ENCODE data around the gene ZYX.
A peak's percentile ranks its signal among the peaks of the same experiment; 100 is the strongest.

Gene ZYX

DNA sequence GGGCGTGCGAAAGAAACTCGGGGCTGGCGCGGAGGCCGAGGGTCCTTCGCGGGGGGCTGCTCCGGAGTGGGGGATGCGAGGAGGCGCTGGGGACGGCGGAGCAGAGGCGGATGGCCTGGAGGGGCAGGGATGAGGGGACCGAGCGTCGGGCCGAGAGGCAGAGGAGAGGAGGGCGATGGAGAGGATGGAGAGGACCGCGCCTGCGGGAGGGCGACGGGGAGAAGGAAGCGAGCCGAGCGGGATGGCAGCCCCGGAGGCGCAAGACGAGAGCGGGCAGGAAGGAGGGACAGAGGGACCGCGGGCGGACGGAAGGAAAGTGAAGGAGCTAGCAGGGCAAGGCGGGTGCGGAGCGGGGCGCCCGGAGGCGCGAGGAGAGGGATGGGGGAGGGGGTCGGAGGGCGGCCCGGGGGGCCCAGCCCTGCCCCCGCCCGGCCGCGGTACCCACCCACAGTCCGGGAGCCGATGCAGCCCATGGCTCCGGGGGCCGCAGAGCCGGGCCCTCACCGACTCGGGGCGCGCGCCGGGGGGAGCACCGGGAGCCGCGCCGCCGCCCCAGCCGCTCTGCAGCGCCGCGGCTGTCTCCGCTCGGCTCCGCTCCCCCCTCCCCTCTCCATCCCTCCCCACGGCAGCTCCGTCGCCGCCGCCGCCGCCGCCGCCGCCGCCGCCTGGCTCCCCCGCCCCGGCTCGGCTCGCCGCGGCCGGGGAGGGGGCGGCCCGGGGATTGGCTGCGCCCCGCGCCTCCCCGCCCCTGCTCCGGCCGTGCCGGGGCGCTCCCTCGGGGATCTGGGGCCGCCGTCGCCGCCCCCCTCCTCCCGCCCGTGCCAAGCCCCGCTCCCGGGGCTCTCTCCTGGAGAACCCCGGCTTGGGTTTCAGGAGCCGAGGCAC lies 18.8 kb upstream of the ZYX start, which contains the start of gene FAM131B:
Gene FAM131B (minus strand): TSS at position 583 of the 885 bp plus-strand sequence. CDS start 110 bp downstream, at position 473.
- H3K27ac ChIP-seq (ENCODE audit: low read depth, low read length) = no peak within 1 kb of the TSS
- H3K9ac ChIP-seq (ENCODE audit: low read length) = peak within 1 kb of the TSS; percentile 58
- peaks cover 54% of the 10 kb centered on the region for H3K27me3 ChIP-seq (ENCODE audit: control insufficient read depth, insufficient read depth, low read length)
- H3K9me3 ChIP-seq (ENCODE audit: control insufficient read depth, insufficient read depth, low read depth, low read length) = no peaks in the 10 kb centered on the region
- peaks cover 9% of the 10 kb centered on the region; the same call in 1 of the 2 replicates for H3K36me3 ChIP-seq (ENCODE audit: control insufficient read depth, insufficient read depth, low read length)
- peaks cover 17% of the 10 kb centered on the region for H3K4me1 ChIP-seq (ENCODE audit: control insufficient read depth, insufficient read depth, low read length)
- H3K4me3 ChIP-seq (ENCODE audit: low read depth, low read length) = peak within 1 kb of the TSS; percentile 98

DNA sequence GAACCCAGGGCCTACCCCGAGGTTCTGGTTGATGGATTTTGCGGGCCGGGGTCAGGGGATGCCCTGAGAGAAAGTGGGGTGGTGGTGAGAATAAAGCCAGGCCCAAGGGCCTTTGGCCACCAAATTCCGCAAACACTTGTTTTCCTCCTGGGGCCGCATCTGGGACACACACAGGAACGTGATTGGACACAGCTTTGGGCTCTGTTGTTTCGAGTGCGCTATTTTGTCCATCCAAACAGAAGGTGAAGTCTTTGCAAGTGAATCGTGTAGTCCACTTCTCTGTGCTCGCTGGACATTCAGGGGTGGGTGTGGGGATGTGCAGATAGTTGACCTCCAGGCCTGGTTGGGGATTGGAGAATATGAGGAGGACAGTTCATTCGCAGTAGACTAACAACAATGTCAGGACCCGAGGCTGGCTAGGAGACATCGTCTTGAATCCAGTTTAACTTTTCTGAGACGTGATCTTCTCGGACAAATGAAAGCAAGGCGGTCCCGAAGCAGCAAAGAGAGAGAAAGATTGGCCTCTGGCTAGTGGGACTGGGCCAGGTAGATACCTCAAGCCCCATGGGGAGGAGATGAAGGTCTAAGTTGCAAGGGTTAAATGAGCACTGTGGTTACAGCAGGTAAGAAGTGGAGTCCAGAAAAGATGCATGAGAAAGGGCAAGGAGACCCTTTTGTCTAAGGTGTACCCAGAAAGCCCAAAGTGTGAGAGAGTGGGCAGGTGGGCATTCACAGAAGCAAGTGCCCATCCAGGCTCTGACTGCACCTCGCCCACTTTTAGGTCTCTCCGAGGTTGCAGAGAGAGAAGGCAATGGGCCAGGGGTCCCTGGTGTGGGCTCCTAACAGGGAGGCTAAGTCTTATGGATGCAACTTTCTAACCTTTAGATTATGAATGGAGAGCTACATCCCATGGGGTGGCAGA lies 17.9 kb upstream of the ZYX start:
- Histone ChIP-seq H3K4me3 (ENCODE audit: low read depth, low read length) (peak overlapping the region; percentile 64), H3K36me3 (ENCODE audit: control insufficient read depth, insufficient read depth, low read length) (peaks cover 9% of the 10 kb centered on the region; the same call in 1 of the 2 replicates), H3K9me3 (ENCODE audit: control insufficient read depth, insufficient read depth, low read depth, low read length) (no peaks in the 10 kb centered on the region), H3K9ac (ENCODE audit: low read length) (no peak overlapping the region), H3K27ac (ENCODE audit: low read depth, low read length) (no peak overlapping the region), H3K4me1 (ENCODE audit: control insufficient read depth, insufficient read depth, low read length) (peaks cover 19% of the 10 kb centered on the region), H3K27me3 (ENCODE audit: control insufficient read depth, insufficient read depth, low read length) (peaks cover 54% of the 10 kb centered on the region)

- H3K9me3 ChIP-seq (ENCODE audit: control insufficient read depth, insufficient read depth, low read depth, low read length) = no peaks in the 10 kb centered on the region
- no peak overlapping the region for H3K4me3 ChIP-seq (ENCODE audit: low read depth, low read length)
- H3K36me3 ChIP-seq (ENCODE audit: control insufficient read depth, insufficient read depth, low read length) = no peaks in the 10 kb centered on the region
- H3K27ac ChIP-seq (ENCODE audit: low read depth, low read length) = no peak overlapping the region
- H3K9ac ChIP-seq (ENCODE audit: low read length) = no peak overlapping the region
- peaks cover 39% of the 10 kb centered on the region for H3K4me1 ChIP-seq (ENCODE audit: control insufficient read depth, insufficient read depth, low read length)
- H3K27me3 ChIP-seq (ENCODE audit: control insufficient read depth, insufficient read depth, low read length) = peaks cover 26% of the 10 kb centered on the region
Observed at GRCh38 chr7:143367972-143368371, 13.2 kb upstream of the ZYX start.

- no peak overlapping the region for H3K27ac ChIP-seq (ENCODE audit: low read depth, low read length)
- H3K27me3 ChIP-seq (ENCODE audit: control insufficient read depth, insufficient read depth, low read length) = peaks cover 22% of the 10 kb centered on the region
- H3K9ac ChIP-seq (ENCODE audit: low read length) = no peak overlapping the region
- no peak overlapping the region for H3K4me3 ChIP-seq (ENCODE audit: low read depth, low read length)
- H3K4me1 ChIP-seq (ENCODE audit: control insufficient read depth, insufficient read depth, low read length) = peaks cover 37% of the 10 kb centered on the region
- no peaks in the 10 kb centered on the region for H3K36me3 ChIP-seq (ENCODE audit: control insufficient read depth, insufficient read depth, low read length)
- H3K9me3 ChIP-seq (ENCODE audit: control insufficient read depth, insufficient read depth, low read depth, low read length) = no peaks in the 10 kb centered on the region
Observed at GRCh38 chr7:143368387-143368786, 12.8 kb upstream of the ZYX start.

DNA sequence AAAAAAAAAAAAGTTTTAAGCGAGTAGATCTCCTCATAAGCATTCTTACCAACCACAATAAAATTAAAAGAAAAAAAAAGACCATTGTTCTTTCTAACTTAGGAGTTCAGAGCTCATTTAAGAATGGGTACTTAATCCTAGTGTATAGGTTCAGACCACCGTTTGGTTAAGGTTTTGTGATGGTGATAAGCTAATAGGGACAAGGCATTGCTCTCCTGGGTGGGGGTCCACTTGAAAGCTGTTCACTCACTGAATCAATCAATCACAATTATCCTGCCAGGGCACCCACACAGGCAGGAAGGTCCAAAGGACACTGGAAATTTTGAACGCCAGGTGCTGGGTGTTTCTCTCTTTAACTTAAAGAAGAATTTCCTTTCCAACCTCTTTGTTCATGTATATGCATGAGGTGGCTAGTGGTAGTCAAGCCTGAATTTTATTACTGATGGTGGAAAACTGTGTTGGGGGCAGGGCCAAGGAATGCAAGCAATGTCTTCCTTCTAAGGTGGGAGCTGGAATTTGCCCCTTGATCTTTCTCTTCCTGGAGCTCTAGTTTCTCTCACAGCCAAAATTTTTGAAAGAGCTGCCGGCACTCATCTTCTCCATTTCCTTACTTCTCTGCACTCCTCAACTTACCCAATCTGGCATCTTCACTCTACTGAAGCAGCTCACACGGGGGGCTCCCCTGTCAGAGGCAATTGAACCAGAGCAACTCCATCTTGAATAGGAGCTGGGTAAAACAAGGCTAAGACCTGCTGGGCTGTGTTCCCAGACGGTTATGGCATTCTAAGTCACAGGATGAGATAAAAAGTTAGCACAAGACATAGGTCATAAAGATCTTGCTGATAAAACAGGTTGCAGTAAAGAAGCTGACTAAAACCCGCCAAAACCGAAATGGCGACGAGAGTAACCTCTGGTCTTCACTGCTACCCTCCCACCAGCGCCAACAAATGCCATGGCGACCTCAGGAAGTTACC lies 11.2 kb upstream of the ZYX start:
- peak overlapping the region; percentile 6; the same call in 1 of the 2 replicates for H3K27ac ChIP-seq (ENCODE audit: low read depth, low read length)
- H3K4me1 ChIP-seq (ENCODE audit: control insufficient read depth, insufficient read depth, low read length) = peaks cover 47% of the 10 kb centered on the region
- H3K9me3 ChIP-seq (ENCODE audit: control insufficient read depth, insufficient read depth, low read depth, low read length) = no peaks in the 10 kb centered on the region
- peak overlapping the region; percentile 35 for H3K9ac ChIP-seq (ENCODE audit: low read length)
- H3K36me3 ChIP-seq (ENCODE audit: control insufficient read depth, insufficient read depth, low read length) = no peaks in the 10 kb centered on the region
- H3K27me3 ChIP-seq (ENCODE audit: control insufficient read depth, insufficient read depth, low read length) = peaks cover 7% of the 10 kb centered on the region; the same call in 1 of the 2 replicates
- peak overlapping the region; percentile 12; the same call in 1 of the 2 replicates for H3K4me3 ChIP-seq (ENCODE audit: low read depth, low read length)

- no peaks in the 10 kb centered on the region for H3K9me3 ChIP-seq (ENCODE audit: control insufficient read depth, insufficient read depth, low read depth, low read length)
- no peak overlapping the region for H3K9ac ChIP-seq (ENCODE audit: low read length)
- no peaks in the 10 kb centered on the region for H3K36me3 ChIP-seq (ENCODE audit: control insufficient read depth, insufficient read depth, low read length)
- no peak overlapping the region for H3K4me3 ChIP-seq (ENCODE audit: low read depth, low read length)
- no peaks in the 10 kb centered on the region for H3K27me3 ChIP-seq (ENCODE audit: control insufficient read depth, insufficient read depth, low read length)
- no peak overlapping the region for H3K27ac ChIP-seq (ENCODE audit: low read depth, low read length)
- peaks cover 53% of the 10 kb centered on the region for H3K4me1 ChIP-seq (ENCODE audit: control insufficient read depth, insufficient read depth, low read length)
Observed at GRCh38 chr7:143372070-143372469, 9.1 kb upstream of the ZYX start.

GRCh38 chr7:143373255-143373794 lies 7.8 kb upstream of the ZYX start:
- H3K36me3 ChIP-seq (ENCODE audit: control insufficient read depth, insufficient read depth, low read length) = no peaks in the 10 kb centered on the region
- no peak overlapping the region for H3K9ac ChIP-seq (ENCODE audit: low read length)
- no peaks in the 10 kb centered on the region for H3K9me3 ChIP-seq (ENCODE audit: control insufficient read depth, insufficient read depth, low read depth, low read length)
- no peak overlapping the region for H3K4me3 ChIP-seq (ENCODE audit: low read depth, low read length)
- H3K27ac ChIP-seq (ENCODE audit: low read depth, low read length) = no peak overlapping the region
- H3K4me1 ChIP-seq (ENCODE audit: control insufficient read depth, insufficient read depth, low read length) = peaks cover 51% of the 10 kb centered on the region
- H3K27me3 ChIP-seq (ENCODE audit: control insufficient read depth, insufficient read depth, low read length) = no peaks in the 10 kb centered on the region

- Histone ChIP-seq H3K4me1 (ENCODE audit: control insufficient read depth, insufficient read depth, low read length) (peaks cover 52% of the 10 kb centered on the region), H3K36me3 (ENCODE audit: control insufficient read depth, insufficient read depth, low read length) (no peaks in the 10 kb centered on the region), H3K9me3 (ENCODE audit: control insufficient read depth, insufficient read depth, low read depth, low read length) (no peaks in the 10 kb centered on the region), H3K27me3 (ENCODE audit: control insufficient read depth, insufficient read depth, low read length) (no peaks in the 10 kb centered on the region), H3K9ac (ENCODE audit: low read length) (no peak overlapping the region), H3K27ac (ENCODE audit: low read depth, low read length) (no peak overlapping the region), H3K4me3 (ENCODE audit: low read depth, low read length) (no peak overlapping the region)
Observed at GRCh38 chr7:143374561-143374960, 6.6 kb upstream of the ZYX start.

GRCh38 chr7:143375298-143376034 lies 5.7 kb upstream of the ZYX start:
- Histone ChIP-seq H3K4me3 (ENCODE audit: low read depth, low read length) (no peak overlapping the region), H3K9me3 (ENCODE audit: control insufficient read depth, insufficient read depth, low read depth, low read length) (no peaks in the 10 kb centered on the region), H3K36me3 (ENCODE audit: control insufficient read depth, insufficient read depth, low read length) (no peaks in the 10 kb centered on the region), H3K27me3 (ENCODE audit: control insufficient read depth, insufficient read depth, low read length) (no peaks in the 10 kb centered on the region), H3K9ac (ENCODE audit: low read length) (no peak overlapping the region), H3K4me1 (ENCODE audit: control insufficient read depth, insufficient read depth, low read length) (peaks cover 47% of the 10 kb centered on the region), H3K27ac (ENCODE audit: low read depth, low read length) (no peak overlapping the region)

Measured in HUES6 (cell line).